ENCODE results near the gene GAS2.

DNA sequence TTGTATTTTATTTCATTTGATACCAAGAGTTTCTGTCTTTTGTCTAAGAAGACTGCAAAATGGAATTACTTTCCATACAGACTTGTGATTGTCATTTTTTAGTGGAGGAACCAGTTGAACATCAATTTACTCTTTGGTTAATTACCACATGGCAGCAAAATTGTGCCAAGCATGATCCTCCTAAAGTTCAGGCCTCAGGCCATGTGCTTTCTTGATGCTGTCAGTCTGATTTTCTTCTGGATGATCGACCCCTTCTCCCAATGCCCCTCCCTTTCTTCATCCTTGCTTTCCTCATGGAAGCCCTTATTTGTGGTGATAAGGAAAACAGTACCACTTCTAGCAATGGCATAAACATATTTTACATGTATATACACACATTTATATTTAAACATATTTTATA, 87.0 kb downstream of the GAS2 start:
- TF ChIP-seq, protein P1, sequence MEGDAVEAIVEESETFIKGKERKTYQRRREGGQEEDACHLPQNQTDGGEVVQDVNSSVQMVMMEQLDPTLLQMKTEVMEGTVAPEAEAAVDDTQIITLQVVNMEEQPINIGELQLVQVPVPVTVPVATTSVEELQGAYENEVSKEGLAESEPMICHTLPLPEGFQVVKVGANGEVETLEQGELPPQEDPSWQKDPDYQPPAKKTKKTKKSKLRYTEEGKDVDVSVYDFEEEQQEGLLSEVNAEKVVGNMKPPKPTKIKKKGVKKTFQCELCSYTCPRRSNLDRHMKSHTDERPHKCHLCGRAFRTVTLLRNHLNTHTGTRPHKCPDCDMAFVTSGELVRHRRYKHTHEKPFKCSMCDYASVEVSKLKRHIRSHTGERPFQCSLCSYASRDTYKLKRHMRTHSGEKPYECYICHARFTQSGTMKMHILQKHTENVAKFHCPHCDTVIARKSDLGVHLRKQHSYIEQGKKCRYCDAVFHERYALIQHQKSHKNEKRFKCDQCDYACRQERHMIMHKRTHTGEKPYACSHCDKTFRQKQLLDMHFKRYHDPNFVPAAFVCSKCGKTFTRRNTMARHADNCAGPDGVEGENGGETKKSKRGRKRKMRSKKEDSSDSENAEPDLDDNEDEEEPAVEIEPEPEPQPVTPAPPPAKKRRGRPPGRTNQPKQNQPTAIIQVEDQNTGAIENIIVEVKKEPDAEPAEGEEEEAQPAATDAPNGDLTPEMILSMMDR (IDR thresholded peaks at IDR 0.05): no peak
- TF ChIP-seq EP300 (IDR thresholded peaks at IDR 0.05) (no peak), HDAC2 (IDR thresholded peaks at IDR 0.05) (no peak)

All from A549 (cell line).